ENCODE measurements around the gene EIF4A2.

DNA sequence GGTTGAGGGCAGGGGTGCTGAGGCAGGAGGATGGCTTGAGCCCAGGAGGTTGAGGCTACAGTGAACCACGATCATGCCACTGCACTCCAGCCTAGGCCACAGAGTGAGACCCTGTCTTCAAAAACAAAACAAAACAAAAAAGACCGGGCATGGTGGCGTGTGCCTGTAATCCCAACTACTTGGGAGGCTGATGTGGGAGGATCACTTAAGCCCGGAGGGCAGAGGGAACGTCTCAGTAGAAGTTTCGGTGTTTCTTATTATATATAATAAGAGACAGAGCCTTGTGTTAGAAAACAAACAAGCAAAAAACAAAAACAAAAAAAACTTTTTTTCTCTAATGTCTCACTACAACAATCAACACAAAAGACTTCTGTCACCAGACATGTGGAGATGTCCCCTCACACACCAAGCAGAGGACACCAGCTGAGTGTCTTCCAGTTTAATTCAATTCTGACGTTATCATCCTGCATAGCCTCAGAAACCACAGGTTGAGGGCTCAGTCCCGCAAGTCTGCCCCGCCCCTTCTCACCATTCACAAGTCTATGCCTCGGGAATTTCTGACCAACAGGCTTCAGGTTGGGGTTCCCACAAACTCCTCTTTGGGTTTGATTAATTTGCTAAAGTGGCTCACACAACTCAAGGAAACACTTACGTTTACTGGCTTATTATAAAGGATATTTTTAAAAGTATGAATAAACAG is 24.0 kb upstream of the EIF4A2 start:
- TF ChIP-seq MTA3 (IDR thresholded peaks at IDR 0.05; ENCODE audit: borderline replicate concordance, low read length) (no peak), JUND (IDR thresholded peaks at IDR 0.05; ENCODE audit: low read depth, low read length) (no peak), CTCF (IDR thresholded peaks at IDR 0.05 in 2 of 3, conservative IDR thresholded peaks at IDR 0.05 in 1 of 3; ENCODE audit: control insufficient read depth in 2 of 3, extremely low read depth in 1 of 3, insufficient read depth in 1 of 3, low read depth in 3 of 3, low read length in 3 of 3) (no peak), ZBTB4 (CRISPR knock-in tag; IDR thresholded peaks at IDR 0.05) (no peak), PAX5 (IDR thresholded peaks at IDR 0.05; ENCODE audit: borderline replicate concordance, low read depth, low read length) (no peak), SIX5 (IDR thresholded peaks at IDR 0.05; ENCODE audit: low read depth, low read length, severe bottlenecking) (no peak), ESRRA (IDR thresholded peaks at IDR 0.05; ENCODE audit: low read length) (no peak), MXI1 (IDR thresholded peaks at IDR 0.05; ENCODE audit: low read depth, low read length) (no peak), MAX (IDR thresholded peaks at IDR 0.05; ENCODE audit: low read depth, low read length) (no peak)

All from GM12878 (cell line).